Activated CD4-positive, alpha-beta T cell treated with anti-CD3 and anti-CD28 coated beads, Interleukin-10, Interleukin-2, amounts not matched to agents 100 ng/mL and 50 ng/mL, durations not matched to agents 16 hours and 8 hours (primary cell): Measurements from ENCODE around the gene SNAPC5.
"Not testable (repeated sequence)": the region's sequence is repeated elsewhere in the genome, so short reads cannot be mapped to it uniquely, and the experiment has no call there.

ENCODE experiments used
- DNase-seq: peaks from one replicate; pipeline ENCODE4 v3.0.0-alpha.2; 2020

The SNAPC5 gene, protein sequence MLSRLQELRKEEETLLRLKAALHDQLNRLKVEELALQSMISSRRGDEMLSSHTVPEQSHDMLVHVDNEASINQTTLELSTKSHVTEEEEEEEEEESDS

DNA sequence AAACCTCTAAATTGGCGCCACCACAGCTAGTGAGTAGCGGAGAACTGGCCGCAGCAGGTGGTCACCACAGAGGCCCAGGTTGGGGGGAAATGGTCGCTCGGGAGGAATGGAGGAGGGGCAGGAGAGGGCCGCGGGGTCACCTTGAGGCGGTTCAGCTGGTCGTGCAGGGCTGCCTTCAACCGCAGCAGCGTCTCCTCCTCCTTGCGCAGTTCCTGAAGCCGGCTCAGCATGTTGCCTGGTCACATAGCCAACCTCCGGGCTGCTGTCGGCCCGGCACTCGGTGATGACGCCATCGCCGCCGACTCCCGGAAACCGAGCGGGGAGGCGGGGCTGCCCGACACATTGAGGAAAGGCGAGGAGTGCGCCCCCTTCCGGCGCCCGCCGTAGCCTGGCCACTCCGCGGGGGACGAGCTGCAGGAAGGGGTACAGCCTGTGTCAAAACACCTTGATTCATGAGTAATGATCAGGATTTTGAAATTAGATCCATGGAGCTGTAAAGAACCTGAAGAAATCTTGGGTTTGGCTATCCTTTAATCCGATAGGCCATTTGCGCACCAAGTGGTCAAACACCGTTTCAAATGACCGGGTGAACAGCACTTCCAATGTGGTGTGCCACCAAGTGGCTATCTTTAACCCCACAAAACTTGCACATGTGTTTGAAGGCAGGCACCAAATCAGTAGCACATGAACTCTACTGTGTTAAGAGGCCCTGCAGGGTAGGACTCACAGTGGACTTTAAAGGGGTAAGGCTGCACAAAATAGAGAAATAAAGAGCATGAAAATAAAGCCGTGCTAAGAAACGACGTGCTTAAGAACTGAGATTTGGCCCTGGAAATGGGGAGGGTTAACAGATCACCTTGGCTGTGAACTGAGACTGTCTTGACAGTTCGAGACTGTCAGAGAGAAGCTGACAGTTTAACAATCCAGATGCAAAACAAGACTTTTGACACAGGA lies at the start of gene SNAPC5:
SNAPC5 (minus strand) TSS at position 261 of the 954 bp plus-strand sequence; CDS start at position 230, 31 bp downstream.
- DNase-seq = peak; percentile 98

DNA sequence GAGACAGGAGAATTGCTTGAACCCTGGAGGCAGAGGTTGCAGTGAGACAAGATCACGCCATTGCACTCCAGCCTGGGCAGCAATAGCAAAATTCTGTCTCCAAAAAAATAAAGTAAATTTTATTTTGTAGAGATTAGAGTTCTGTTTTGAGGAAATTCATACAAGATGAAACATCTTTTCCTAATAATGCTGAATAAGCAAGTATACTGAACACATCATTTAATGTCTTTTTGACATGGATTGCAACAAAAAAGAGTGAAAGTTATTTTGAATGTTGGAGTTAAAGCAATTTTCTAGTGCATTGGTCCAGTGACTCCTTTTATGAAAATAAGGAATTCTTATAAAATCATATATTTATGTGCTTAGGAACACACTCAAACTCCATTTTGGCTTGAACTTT lies 47.7 kb upstream of the SNAPC5 start:
- DNase-seq = no peak

DNA sequence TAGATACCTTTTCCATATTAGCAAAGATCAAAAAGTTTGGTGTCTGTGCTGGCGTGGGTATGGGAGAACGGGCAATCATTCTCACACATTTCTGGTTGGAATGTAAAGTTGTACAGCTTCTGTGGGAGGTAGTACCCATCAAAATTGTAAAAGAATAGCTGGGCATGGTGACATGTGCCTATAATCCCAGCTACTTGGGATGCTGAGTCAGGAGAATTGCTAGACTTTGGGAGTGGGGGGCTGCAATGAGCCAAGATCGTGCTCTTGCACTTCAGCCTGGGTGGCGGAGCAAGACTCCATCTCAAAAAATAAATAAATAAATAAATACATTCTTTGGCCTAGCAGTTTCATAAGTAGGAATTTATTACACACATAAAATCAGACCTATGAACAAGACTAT lies 45.3 kb upstream of the SNAPC5 start:
- DNase-seq = no peak

DNA sequence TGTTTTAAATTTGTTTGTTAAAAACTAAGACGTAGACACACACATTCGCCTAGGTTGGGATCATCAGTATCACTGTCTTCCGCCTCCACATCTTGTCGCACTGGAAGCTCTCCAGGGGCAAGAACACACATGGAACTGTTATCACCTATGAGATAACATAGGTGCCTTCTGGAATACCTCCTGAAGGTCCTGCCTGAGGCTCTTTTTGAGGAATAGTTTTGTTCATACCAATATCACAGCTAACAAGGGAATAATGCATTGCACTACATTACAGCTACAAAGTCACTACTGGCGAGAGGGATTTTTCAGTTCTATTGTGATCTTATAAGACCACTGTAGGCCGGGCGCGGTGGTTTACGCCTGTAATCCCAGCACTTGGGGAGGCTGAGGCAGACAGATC lies 37.5 kb upstream of the SNAPC5 start:
- DNase-seq = no peak

DNA sequence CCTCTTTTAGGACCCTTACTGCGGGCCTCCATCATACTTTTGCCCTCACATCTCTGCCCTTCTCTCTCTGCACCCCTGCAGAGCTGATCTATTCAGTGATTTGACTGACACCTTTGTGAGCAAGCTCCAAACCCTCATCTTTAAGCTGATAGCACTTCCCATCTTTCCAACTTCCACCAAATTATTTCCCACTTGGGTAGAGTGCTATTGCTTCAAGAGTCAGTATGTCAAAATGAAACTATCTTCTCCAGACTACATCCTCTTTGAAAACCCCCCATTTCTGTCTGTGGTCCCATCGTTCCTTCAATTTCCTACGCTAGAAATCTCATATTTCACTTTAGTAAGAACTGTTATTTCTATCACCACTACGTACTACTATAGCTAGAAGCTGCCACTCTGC lies 27.3 kb upstream of the SNAPC5 start:
- no peak for DNase-seq

DNA sequence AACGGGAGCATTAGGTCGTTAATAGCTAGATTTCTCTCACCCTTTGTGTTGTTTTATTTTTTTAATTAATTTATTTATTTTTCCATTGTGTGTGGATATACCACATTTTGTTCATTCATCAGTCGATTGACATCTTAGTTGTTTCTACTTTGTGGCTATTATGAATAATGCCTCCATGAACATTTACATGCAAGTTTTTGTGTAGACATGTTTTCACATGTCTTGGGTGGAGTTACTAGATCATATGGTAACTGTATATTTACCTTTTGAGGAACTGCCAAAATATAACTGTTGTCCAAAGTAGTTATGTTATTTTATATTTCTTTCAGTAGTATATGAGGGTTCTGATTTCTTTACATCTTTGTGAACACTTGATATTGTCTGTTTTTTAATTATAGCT lies 26.4 kb upstream of the SNAPC5 start:
- DNase-seq = no peak

DNA sequence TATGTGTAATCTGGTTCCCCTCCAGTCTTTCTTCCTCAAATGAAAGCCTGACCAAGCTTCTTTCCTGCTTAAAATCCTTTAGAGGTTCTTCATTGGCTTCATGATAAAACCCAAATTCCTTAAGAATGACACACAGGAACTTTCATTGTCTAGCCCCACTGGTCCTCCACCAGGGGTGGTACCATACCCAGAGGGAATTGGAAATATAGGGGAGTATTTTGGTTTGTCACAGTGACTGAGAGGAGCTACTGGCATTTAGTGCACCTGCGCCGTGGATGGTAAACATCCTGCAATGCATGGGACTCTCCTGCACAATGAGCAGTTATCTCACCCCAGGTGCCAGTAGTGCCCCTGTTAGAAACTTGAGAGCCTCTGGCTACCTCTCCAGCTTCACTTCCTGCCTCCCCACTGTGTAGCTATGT lies 18.4 kb upstream of the SNAPC5 start:
- DNase-seq = no peak

DNA sequence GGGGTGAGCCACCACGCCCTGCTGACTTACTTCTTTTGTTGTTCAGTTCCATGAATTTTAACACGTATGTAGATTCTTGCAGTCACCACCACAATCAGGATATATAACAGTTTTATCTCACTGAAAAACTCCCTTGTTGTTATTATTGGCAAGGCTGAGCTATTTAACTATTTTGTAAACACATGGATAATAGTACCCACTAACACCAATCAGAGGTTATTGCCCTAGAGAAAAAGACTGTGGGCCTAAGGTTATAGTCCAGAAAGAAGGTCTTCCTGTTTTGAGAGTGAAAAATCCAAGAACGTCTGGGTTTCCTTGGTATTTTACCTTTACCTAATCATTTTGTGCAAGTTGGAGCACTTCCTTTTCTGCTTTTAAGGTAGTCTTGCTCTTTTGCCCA lies 17.0 kb upstream of the SNAPC5 start:
- no peak for DNase-seq

DNA sequence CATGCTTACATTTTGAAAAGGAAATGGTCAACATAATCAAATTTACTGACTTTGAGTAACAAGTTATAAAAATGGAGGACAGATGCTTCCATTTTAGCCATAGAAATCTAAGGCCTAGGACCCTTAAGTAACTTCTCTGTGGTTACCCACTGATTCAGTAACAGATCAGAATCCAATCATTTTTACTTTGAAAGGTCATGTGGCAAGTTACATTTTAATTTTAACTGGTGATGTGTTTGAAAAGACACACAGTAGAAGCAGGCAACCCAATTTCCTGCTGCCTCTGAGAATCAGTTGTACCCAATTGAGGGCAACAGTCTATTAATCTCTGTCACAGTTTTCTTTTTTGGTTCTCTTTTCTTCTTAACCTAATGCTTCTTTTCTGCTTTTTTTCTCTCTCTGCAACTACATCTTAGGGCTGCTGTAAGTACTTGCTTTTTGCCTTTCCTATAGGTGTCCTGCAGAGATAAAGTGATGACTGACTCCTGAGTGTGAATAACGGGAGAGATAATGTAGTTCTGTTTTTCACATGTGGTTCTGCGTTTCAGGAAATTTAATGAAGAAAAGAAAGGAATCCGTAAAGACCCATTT lies 10.8 kb upstream of the SNAPC5 start:
- DNase-seq = no peak

DNA sequence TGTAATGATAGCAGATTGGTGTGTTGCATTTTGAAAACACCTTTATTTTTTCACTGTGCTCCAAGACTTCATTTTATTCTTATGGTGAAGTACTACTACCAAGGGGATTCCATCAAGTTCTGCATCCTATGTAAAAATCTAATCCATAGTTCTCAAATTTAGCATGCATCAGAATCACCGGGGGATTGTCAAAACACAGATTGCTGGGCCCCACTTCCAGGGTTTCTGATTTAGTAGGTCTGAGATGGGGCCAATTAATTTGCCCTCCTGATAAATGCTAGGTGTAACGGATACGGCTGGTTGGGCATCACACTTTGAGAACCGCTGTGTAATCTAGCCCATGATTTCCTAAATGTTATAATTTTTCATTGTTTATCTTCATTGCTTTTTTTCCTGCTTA lies 8.3 kb upstream of the SNAPC5 start:
- no peak for DNase-seq

DNA sequence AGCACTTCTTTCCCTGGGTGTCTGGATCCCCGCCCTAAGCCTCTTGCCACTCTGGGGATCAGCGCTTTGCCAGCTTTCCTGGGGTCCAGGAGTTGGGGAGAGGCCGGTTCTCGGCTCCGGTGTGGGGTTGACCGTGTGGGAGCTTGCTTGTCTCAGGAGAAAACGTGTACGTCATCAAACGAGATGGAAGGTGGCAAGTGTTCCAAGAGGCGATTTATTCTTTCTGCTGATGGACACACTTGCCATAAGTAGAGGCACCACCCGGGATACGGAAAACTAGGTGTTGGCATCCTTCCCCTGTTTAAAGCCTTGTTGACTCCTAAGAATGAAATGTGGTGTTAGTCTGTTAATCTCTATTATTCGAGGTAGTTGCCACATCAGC lies 7.9 kb upstream of the SNAPC5 start:
- no peak for DNase-seq

DNA sequence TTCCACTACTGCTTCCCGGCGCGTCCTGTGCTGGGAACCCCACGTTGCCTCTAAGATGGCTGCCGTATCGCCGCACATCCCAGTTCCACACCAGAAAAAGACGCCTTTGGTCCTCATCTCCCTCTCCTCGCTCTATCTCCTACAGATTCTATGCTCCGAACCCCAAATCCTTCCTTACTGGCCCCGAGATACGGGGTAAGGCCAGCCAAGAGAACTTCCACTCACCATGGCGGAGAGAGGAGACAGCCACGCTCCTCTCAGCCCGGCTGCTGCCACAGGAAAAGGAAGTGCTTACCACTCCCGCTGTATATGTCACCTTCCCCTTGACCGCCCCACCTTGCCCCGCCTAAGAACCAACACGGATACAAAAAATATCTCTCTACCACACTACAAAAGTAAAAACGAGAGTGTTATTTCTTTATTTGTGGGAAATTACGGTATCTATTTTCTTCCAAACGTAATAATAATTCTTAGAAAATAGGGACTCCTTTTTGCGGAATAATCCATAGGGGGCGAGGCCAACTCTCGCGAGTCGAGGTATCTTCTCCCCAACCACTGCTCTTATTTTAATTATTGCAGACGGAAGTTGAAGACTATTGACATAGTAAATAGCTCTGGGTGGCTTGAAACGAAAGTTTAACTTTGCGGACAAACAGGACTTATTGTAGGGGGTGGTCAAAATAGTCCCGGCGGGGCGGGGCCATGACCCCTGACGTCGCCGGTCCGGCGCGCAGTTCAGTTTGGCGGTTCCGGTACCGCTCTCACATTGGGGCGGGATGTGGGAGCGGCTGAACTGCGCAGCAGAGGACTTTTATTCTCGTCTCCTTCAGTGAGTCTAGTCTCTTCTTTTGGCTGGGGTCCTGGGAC lies 7.2 kb upstream of the SNAPC5 start, which contains the start of the genes RPL4 and ZWILCH:
RPL4 (minus strand) TSS at position 293 of the 867 bp plus-strand sequence; CDS start at position 228, 65 bp downstream.
ZWILCH (plus strand) TSS at position 764 of the 867 bp plus-strand sequence; CDS start at position 777, 13 bp downstream.
- peak; percentile 90 for DNase-seq

DNA sequence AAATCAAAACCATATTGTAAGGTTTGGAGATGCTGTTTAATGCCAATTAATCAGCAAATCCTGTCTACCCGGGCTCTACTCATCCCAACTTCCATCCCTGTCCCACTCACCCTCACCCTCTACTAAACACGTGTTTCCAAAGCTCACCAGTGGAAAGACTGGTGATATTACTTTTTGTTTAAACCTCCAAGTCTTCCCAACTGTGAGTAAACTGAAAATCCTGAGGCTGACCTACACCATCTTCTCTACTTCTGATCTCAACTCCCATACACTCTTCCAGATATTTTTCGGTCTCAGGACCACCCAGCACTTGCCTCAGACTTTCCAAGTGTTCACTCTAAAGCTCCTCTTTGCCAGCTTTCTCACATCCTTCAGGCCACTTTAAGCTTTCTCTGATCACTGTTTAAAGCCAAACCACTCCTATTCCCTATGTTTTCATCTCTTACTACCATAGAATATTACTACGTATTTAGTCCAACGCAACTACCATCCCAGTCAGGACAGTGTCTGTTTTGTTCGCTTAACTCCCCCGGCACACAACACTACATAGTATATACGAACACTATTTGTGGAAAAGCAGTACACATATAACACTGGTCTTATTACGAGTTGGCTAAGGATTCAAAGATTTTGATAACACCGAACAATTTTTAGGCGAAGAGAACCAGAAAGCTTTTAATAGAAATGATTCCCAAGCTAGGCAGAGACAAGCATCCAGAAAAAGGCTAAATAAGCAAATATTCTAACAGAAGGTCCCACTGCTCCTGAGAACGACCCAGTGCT lies 6.4 kb upstream of the SNAPC5 start:
- no peak for DNase-seq

DNA sequence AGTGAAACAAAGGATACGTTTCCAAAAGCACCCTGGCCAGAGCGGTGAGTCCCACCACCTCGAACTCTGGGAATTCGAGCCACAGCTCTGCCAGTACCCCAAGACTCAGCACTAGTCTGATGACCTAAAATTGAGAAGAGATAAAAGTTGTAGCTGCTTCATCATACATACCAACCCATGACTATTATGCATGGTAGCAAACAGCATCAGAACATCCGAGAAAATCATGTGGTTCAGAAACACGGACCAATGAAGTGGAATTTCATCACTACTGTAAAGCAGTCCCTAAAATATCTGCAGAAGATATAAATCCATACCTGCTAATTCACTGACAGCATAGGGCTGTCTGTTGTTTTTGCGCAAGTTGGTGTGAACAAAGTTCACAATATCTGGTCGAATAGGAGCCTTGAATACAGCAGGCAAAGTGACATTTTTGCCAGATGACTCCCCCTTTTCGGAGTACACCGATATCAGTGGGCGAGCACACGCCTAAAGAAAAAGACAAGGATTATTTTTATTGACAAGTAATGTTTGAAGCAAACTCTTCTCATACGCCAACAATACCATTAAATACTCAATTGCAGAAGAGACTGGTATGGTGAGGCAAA lies 5.6 kb upstream of the SNAPC5 start:
- DNase-seq = peak; percentile 28

DNA sequence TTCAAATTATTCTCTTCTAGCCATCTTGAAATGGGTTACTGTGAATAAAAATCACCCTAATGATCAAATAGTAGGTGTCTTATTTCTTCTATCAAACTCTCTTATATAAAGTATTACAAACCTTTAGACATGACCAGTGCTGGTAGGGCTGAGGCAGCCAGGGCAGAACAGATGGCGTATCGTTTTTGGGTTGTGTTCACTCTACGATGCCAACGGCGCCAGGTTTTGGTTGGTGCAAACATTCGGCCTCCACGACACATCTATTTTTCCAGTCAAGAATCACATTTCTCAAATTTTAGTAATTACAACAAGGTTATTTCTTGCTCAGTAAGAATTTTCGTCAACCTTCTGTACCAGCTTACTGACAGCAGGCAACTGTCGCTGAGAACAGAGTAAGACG lies 4.9 kb upstream of the SNAPC5 start:
- no peak for DNase-seq

DNA sequence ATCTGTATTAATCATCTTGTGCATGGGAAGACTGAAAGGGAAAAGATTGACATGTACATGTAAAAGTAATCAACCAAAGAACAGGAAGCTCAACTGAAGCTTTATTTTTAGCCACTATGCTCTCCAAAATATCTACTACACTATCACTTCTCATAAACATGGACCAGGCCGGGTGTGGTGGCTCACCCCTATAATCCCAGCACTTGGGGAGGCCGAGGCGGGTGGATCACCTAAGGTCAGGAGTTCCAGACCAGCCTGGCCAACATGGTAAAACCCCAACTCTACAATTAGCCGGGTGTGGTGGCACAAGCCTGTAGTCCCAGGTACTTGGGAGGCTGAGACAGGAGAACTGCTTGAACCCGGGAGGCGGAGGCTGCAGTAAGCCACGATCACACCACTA lies 2.8 kb upstream of the SNAPC5 start:
- DNase-seq = not testable (repeated sequence)

DNA sequence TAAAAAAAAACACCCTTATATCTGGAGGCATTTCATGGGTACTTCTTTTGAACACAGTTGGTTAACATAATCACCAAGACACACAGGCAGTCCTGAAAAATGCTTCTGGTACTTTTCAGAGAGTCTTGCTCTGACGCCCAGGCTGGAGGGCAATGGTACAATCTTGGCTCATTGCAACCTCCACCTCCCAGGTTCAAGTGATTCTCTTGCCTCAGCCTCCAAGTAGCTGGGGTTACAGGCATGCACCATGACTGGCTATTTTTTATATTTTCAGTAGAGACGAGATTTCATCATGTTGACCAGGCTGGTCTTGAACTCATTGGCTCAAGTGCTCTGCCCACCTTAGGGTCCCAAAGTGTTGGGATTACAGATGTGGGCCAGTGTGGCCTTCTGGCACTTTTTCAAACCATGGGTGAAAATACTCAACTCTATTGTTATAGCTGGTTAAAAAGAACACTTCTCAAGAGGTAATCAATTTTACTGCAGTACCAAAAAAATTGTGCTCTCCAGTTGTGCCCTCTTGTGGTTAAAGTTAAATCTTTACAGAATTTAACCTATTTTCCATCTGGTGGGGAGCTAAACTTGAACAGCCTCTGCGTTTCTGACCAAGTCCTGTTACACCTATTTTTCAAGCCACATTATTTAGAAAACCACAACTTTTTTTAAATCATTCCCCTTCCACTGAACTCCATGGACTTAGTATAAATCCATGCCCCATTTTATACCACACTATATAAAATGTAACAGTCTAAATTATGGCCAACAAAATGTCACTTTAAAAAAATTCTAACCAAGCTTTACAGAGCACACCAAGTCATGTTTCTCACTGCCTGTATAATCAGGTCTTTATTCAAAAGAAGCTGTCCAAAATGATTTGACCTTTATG lies 1.2 kb upstream of the SNAPC5 start:
- DNase-seq = peak; percentile 41

DNA sequence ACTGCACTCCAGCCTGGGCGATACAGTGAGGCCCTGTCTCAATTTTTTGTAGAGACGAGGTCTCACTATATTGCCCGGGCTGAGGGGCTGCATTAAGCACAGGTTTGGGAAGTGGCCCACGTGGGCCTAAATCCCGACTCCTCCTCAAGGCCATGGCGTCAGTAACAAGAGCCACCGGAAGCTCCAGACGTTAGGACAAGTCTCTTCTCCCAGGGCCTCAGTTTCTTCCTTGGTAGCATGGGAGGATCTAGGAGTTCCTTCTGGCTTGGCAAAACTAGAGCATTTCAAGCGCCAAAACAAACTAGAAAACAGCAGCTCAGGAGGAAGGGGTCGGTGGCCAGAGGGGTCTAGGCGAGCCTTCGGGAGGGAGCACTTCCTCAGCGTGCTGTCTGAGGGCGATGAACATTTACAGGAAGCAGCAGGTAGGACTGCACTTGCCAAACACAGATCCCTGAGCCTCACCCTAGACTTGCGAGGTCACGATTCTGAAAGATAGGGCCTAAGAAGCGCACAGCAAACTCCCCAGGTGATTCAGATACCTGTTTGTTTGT lies 536 bp downstream of the SNAPC5 start:
- no peak for DNase-seq

DNA sequence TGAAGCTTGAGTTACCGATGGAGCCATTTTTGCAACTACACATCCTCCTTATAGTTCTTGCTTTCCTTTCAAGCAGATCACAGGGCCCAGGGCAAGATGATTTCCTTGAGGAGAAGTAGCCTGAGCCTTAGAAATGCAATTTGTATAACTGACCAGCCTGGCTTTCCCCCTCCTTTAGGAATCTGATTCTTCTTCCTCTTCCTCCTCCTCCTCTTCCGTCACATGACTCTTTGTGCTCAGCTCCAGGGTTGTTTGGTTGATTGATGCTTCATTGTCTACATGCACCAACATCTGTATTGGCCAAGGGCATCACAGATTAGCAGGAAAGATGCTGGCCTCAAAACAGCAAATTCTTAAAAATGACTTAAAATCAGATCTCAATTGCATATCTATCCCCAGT lies 3.3 kb downstream of the SNAPC5 start:
- no peak for DNase-seq

DNA sequence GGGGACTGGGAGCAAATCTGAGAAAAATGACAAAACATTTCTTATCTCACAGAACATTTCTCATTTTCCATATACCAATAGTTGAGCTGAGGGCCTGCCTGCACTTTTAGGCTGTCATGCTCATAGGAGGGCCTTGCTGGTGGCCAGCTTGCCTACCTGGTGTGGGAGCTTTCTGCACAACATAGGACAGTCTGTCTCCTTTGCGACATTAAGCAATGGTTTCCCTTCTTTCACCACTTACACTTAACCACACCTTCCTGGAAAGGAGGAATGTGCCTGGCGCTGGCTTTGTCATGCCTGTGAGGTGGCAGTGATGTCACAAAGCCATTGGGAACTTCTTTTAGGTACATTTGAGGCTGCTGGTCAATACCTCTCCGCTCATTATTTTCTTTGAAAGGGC lies 5.7 kb downstream of the SNAPC5 start:
- DNase-seq = no peak
